Measurements from ENCODE around the gene NELL1.

NELL1 gene

DNA sequence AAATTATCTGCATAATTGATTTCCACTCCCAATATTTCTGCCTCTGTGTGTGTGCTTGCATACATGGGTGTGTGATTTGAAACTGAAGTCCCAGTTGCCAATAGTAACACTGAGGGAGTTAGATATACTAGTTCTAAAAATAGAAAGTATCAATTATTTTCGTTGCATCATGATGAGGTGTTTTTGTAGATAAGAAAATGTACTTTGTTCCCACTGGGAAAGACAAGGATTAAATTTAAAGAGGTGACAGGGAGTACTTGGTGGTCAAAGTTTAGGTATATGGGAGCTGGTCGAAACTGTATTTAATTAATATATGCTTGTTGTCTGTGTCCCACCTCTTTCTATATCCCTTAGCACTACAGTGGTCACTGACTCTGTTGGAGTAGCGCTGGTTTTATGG is 444.5 kb downstream of the NELL1 start:
- TF ChIP-seq, protein P1, sequence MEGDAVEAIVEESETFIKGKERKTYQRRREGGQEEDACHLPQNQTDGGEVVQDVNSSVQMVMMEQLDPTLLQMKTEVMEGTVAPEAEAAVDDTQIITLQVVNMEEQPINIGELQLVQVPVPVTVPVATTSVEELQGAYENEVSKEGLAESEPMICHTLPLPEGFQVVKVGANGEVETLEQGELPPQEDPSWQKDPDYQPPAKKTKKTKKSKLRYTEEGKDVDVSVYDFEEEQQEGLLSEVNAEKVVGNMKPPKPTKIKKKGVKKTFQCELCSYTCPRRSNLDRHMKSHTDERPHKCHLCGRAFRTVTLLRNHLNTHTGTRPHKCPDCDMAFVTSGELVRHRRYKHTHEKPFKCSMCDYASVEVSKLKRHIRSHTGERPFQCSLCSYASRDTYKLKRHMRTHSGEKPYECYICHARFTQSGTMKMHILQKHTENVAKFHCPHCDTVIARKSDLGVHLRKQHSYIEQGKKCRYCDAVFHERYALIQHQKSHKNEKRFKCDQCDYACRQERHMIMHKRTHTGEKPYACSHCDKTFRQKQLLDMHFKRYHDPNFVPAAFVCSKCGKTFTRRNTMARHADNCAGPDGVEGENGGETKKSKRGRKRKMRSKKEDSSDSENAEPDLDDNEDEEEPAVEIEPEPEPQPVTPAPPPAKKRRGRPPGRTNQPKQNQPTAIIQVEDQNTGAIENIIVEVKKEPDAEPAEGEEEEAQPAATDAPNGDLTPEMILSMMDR (IDR thresholded peaks at IDR 0.05), result no peak

DNA sequence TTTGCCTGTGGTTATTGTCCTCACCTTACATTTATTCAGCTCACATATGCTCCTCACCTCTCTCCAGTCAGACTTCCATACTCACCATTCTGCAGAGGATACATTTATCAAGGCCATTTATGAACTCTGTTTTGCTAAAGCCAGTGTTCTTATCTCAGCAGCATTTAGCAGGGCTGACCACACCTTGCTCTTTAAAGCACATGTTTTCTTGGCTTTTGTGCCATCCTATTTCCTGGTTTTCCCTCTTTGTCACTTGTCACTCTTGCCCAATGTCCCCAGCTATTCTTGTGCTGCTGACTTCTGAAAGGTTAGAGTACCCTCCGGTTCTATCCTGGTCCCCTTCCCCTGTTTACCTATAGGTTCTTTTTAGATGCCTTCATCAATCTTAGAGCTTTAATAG is 446.6 kb downstream of the NELL1 start:
- TF ChIP-seq, protein P1 (IDR thresholded peaks at IDR 0.05), result no peak

DNA sequence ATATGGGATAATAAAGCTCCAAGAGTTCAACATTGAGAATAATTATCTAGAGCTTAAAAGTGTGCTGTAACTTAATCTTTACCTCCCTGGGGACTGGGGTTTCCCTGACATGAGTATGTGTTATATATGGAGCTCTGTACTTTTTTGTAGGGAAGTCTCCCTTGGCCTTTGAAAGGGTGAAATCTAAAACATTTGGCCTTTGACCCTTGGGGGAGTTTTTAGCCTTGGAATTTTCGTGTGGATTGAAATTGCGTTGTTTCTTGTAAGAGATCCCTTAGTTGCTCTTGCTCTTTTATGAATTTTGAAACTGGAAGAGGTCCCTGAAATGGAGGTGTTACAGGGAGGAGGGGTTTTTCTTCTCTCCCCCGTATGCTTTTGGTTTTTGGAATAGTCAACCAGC is 450.0 kb downstream of the NELL1 start:
- TF ChIP-seq, protein P1 (IDR thresholded peaks at IDR 0.05), result no peak

DNA sequence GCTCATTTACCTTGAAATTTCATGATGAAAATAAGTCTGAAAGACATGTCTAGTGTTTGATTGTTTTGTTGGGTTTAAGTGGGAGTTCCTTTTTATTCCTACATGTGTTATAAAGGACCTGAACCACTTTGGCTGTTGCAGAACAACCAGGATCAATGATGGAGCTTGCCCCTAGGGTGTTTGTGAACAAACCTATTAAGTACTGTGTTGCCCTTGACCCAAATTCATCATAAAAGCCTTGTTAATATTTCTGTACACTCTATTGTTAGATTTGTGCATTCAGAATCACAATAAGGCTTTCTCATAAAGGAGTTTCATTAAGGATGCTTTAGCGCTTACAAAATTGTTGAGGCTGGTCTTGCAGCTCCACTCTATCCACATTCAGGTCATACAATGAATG is 452.6 kb downstream of the NELL1 start:
- TF ChIP-seq, protein P1 (IDR thresholded peaks at IDR 0.05), result no peak

DNA sequence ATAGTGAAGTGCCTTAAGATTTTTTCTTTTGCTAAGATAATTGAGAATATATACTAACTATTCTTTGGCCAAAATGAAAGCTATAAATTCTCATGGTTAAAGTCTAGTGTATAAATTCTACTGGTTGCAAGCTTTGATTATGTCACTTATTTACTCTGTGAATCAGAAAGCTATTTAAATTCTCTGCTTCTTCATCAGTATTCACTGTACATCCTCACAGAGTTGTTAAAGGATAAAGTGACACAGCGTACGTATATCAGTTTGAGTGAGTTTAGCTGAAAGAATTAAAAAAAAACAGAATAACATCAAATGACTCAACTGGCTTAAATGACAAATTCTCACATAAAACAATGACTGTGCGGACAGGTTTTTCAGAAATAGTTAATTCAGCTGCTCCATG is 453.1 kb downstream of the NELL1 start:
- TF ChIP-seq, protein P1 (IDR thresholded peaks at IDR 0.05), result no peak

DNA sequence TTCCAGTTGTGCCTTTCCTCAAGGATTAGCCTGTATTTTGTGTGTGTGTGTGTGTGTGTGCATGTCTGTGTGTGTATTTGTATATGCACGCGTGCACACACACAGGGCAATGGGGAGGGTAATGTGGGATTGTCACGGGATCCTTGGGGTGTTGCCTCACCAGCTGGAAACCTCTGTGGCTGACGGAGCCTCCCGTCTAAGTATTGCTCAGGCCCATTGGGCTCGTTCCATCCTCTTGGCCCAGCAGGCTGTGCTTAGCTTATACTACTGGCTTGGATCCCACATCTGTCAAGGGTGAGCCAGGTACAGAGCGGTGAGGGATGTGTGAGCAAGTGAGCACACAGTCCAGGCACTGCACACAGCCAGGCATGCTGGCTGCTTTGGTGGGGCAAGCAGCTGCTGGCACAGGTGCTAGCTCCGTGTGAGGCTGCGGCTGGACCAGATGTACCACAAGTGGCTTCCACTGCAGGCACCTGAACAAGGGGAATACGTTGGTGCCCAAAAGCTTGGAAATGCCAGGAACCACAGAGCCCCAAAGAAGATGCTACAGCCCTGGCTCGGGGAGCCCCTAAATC is 462.8 kb downstream of the NELL1 start:
- TF ChIP-seq, protein P1 (IDR thresholded peaks at IDR 0.05), result no peak

DNA sequence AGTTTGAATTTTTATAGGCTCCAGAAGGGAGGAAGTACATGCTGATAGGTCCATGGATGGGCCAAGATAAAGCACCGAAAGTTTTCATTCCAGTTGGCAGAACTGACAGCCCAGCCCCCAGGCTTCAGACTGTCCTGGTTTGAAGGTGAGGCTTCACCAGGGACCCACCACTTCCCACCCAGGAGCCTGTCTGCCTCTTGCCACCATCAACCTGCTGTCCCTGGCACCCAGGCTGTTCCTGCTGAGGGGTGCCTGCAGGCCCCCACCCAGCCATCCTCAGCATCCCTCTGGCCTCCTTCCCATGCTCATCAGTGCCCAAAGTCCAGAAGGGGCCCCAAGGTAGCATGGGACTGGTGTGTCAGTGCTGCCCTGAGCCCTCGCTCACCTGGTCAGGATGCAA is 463.9 kb downstream of the NELL1 start:
- TF ChIP-seq, protein P1 (IDR thresholded peaks at IDR 0.05), result no peak

DNA sequence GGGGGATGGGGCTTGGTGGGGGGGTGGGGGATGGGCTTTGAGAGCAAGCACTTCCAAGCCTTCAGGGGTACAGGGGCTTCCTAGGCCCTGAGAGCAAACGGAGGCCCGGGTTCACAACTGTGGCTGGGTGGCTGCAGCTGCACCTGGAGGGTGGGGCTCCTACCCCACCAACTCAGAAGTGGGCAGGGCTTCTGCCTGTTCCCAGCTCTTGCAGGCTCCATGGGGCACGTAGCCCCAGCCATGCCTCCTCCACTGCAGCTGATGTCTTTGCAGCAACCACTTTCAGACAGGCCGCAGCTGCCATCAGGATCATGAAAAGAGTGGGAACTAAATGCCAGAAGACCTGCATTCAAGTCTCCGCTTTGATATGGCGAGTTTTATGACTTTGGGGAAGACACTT is 464.3 kb downstream of the NELL1 start:
- TF ChIP-seq, protein P1 (IDR thresholded peaks at IDR 0.05), result no peak

All from LNCAP (cell line).